Iris pigment epithelial cell (primary cell): ENCODE data around the gene PNN.
"Not testable (repeated sequence)": the region's sequence is repeated elsewhere in the genome, so short reads cannot be mapped to it uniquely, and the experiment has no call there.

Source experiments
- DNase-seq: peaks from one replicate; pipeline ENCODE4 v3.0.0-alpha.2; 2011; ENCODE audit warnings: low read depth

The PNN gene

GRCh38 chr14:39174560-39175444, at the start of gene PNN:
TSS of gene PNN (plus strand) at chr14:39175254. CDS start at chr14:39175280, 26 bp downstream.
- DNase-seq, result peak; percentile 100

- not testable (repeated sequence) for DNase-seq
Measured at GRCh38 chr14:39137835-39138234, 37.2 kb upstream of the PNN start.

- peak; percentile 76 for DNase-seq
Measured at GRCh38 chr14:39138440-39138839, 36.6 kb upstream of the PNN start.

- no peak for DNase-seq
Measured at GRCh38 chr14:39140170-39140569, 34.9 kb upstream of the PNN start.

DNA sequence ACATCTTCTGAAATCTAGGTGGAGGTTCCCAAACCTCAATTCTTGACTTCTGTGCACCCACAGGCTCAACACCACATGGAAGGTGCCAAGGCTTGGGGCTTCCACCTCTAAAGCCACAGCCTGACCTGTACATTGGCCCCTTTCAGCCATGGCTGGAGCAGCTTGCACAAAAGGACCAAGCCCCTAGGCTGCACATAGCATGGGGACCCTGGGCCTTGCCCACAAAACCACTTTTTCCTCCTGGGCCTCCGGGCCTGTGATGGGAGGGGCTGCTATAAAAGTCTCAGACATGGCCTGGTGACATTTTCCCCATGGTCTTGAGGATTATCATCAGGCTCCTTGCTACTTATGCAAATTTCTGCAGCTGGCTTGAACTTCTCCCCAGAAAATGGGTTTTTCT, 33.4 kb upstream of the PNN start:
- not testable (repeated sequence) for DNase-seq

DNA sequence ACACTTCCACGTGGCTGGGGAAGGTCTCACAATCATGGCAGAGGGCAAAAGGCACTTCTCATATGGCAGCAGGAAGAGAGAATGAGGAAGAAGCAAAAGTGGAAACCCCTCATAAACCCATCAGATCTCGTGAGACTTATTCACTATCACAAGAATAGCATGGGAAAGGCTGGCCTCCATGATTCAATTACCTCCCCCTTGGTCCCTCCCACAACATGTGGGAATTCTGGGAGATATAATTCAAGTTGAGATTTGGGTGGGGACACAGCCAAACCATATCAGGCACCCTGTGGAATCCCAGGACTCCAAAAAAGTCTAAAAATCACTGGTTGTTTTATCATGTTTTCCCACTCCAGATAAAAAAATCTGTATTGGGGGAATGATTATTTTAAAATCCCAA, 31.8 kb upstream of the PNN start:
- DNase-seq, result not testable (repeated sequence)

DNA sequence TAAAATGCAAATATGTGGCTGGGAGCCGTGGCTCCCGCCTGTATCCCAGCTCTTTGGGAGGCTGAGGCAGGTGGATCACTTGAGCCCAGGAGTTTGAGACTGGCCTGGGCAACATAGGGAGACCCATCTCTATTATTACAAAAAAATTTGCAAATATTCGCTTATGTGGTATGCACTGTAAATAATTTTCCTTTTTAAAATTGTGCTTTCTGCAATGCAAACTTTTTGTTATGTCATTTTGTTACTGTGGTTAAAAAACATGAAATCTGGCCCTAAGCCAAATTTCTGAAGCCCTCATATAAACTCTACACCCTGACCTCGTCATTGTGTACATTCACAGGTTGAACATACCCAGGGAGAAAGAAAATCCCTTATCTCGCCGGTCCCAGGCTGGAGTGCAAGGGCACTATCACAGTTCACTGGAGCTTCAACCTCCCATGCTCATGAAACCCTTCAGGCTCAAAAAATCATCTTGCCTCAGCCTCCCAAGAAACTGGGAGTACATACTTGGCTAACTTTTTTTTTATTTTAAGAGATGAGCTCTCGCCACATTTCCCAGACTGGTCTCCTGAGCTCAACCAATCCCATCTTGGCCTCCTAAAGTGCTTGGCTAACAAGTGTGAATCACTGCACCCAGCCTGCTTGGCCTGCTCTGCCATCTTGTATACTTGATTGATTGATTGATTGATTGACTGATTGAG, 29.6 kb upstream of the PNN start:
- peak; percentile 17 for DNase-seq

- DNase-seq, result no peak
Measured at GRCh38 chr14:39154594-39155189, 20.4 kb upstream of the PNN start.

DNA sequence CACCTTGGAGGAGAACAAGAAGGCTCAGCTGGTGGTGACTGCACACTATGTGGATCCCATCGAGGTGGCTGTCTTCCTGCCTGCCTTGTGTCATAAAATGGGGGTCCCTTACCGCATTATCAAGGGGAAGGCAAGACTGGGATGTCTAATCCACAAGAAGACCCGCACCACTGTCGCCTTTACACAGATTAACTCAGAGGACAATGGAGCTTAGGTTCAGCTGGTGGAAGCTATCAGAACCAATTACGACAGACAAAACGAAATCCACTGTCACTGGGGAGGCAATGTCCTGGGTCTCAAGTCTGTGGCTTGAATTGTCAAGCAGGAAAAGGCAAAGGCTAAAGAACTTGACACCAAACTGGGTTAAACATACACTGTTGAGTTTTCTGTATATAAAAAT, 17.6 kb upstream of the PNN start:
- no peak for DNase-seq

GRCh38 chr14:39158222-39158858, 16.7 kb upstream of the PNN start:
- DNase-seq, result no peak

GRCh38 chr14:39160494-39160893, 14.6 kb upstream of the PNN start:
- no peak for DNase-seq

- not testable (repeated sequence) for DNase-seq
Measured at GRCh38 chr14:39167797-39168320, 7.2 kb upstream of the PNN start.

GRCh38 chr14:39168591-39168990, 6.5 kb upstream of the PNN start:
- DNase-seq, result no peak

GRCh38 chr14:39169541-39169900, 5.5 kb upstream of the PNN start:
- no peak for DNase-seq

DNA sequence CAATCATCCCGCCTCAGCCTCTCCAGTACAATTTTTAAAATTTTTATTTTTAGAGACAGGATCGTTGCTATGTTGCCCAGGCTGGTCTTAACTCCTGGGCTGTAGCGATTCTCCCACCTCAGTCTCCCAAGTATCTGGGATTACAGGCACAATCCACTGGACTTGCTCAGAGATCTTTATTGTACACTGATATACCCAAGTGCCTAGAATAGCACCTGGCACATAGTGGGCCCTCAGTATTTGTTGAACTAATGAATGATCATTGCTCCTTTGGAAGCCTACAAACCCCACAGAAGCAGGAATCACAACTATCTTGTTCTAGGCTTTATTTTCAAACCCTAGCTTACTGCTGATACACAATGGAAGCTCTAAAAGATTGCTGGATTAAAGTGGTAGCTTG, 1.9 kb upstream of the PNN start:
- no peak for DNase-seq

GRCh38 chr14:39175445-39176262, 600 bp downstream of the PNN start:
- peak; percentile 29 for DNase-seq

DNA sequence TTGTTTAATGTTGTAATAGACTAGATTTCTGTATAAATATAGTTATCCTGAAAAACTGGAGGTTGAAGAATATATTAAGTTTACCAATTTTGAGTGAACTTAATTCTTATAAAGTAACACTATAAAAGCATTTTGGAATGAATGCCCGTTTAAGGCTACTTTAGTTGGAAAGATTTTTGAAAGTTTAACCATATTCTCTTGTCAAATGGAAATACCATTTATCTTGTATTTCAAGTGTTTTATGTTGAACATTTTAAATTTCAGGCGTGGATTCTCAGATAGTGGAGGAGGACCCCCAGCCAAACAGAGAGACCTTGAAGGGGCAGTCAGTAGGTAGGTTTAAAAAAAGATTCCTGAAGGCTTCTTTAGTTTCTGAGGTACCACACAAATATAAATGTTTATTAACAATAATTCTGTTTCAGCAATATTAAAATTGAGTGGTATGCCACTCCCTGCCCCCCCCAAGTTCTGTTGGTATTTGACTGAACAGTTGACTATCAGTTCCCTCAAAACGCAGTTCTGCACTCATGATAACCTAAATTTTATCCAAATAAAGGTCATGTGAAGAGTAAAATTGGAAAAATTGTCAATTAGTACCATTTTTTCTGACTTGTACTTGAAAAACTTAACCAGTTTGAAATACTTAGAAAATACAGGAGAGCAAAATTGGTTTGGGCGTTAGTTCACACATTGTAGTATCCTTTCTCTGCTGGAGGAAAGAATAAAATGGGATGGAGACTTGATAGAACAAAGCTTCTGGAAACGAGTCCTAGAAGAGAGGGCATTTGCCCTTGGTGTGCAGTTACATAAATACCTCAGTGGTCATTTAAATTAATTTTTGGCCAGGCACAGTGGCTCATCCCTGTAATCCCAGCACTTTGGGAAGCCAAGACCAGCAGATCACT, 1.5 kb downstream of the PNN start:
- DNase-seq, result no peak

- DNase-seq, result no peak
Measured at GRCh38 chr14:39177168-39177545, 2.1 kb downstream of the PNN start.

DNA sequence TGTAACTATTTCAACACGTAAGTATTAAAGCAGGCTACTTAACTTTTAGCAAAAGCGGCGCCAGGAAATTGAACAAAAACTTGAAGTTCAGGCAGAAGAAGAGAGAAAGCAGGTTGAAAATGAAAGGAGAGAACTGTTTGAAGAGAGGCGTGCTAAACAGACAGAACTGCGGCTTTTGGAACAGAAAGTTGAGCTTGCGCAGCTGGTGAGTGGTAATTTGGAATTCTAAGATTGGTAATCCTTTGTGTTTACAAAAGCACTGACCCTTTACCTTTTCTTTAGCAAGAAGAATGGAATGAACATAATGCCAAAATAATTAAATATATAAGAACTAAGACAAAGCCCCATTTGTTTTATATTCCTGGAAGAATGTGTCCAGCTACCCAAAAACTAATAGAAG, 4.0 kb downstream of the PNN start:
- no peak for DNase-seq

- DNase-seq, result no peak
Measured at GRCh38 chr14:39180553-39180952, 5.5 kb downstream of the PNN start.
